A549 treated with CpdA at 1 μM for 4 hours (cell line): ENCODE data around the gene P2RX4. TPM values are rescaled to one million over a fixed set of nuclear protein-coding genes. Genes with fewer than 3 reads are reported as not detected.

Experiments
- total RNA-seq: library from RNA; stranded (reverse); fragments of 200-300 nt; extraction: Qiagen RNA extraction; gene quantifications from 5 replicates; pipeline ENCODE4 v1.2.3, GENCODE V29; 2022; ENCODE audit warnings: low read depth

The P2RX4 gene
- 16.4 to 20.8 TPM (median 18.3 TPM) in 5 replicates for total RNA-seq

DNA sequence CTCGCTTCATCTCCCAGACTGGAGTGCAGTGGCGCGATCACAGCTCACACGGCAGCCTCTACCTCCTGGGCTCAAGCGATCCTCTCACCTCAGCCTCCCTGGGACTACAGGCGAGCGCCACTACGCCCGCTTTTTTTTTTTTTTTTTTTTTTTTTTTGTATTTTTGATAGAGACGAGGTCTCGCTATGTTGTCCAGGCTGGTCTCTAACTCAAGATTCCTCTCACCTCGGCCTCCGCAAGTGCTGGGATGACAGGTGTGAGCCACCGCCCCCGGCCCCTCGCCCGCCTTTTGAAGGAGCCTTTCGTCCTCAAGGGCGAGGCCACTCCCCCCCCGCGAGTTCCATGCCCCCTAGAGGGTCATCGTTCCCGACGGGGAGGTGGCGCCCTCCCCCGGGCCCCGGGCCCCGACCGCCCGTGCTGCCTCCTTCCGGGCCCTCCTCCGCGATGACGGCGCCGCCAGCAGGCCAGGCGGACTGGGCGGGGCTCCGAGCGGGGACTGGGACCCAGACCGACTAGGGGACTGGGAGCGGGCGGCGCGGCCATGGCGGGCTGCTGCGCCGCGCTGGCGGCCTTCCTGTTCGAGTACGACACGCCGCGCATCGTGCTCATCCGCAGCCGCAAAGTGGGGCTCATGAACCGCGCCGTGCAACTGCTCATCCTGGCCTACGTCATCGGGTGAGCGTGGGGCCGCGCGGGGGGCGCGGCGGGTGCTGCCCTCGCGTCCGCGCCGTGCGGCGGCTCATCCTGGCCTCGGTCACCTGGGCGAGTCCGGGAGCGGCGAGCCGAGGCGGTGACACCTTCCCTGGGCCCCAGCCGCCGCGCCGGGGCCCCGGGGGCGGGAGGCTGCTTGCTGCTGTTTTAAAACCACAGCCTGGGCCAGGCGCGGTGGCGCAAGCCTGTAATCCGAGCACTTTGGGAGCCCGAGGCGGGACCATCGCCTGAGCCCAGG is at the start of gene P2RX4:
P2RX4 (plus strand) TSS at position 506 of the 949 bp plus-strand sequence; CDS start at position 542, 36 bp downstream.

Other genes starting within 250 kb of the P2RX4 start
- 4.2 to 6.8 TPM (median 5.7 TPM) in 5 replicates for gene HNF1A, start 231.6 kb upstream of the P2RX4 start, total RNA-seq
- gene C12orf43, start 193.6 kb upstream of the P2RX4 start, total RNA-seq: 19.3 to 26.8 TPM (median 24.4 TPM) in 5 replicates
- gene OASL, start 170.9 kb upstream of the P2RX4 start, total RNA-seq: 3.9 to 5.0 TPM (median 4.6 TPM) in 5 replicates
- gene P2RX7, start 77.3 kb upstream of the P2RX4 start, total RNA-seq: not detected in 5 replicates
- 17.9 to 26.3 TPM (median 25.0 TPM) in 5 replicates for gene CAMKK2, start 86.6 kb downstream of the P2RX4 start, total RNA-seq
- 88.0 to 98.2 TPM (median 90.1 TPM) in 5 replicates for gene ANAPC5, start 142.3 kb downstream of the P2RX4 start, total RNA-seq
- gene RNF34, start 190.0 kb downstream of the P2RX4 start, total RNA-seq: 34.9 to 39.7 TPM (median 37.6 TPM) in 5 replicates